K562 treated with DMSO at 1 percent for 12 hours (cell line): ENCODE results near the gene MORN5. TPM values are rescaled to one million over a fixed set of nuclear protein-coding genes. Genes with fewer than 3 reads are reported as not detected.

Experiments used
- total RNA-seq: library from RNA; unstranded; fragments of 300-600 nt; gene quantifications from 2 replicates; pipeline ENCODE4 v1.2.3, GENCODE V29; 2022; ENCODE audit not compliant: insufficient read depth

MORN5 gene
- total RNA-seq, result not detected in 2 replicates

DNA sequence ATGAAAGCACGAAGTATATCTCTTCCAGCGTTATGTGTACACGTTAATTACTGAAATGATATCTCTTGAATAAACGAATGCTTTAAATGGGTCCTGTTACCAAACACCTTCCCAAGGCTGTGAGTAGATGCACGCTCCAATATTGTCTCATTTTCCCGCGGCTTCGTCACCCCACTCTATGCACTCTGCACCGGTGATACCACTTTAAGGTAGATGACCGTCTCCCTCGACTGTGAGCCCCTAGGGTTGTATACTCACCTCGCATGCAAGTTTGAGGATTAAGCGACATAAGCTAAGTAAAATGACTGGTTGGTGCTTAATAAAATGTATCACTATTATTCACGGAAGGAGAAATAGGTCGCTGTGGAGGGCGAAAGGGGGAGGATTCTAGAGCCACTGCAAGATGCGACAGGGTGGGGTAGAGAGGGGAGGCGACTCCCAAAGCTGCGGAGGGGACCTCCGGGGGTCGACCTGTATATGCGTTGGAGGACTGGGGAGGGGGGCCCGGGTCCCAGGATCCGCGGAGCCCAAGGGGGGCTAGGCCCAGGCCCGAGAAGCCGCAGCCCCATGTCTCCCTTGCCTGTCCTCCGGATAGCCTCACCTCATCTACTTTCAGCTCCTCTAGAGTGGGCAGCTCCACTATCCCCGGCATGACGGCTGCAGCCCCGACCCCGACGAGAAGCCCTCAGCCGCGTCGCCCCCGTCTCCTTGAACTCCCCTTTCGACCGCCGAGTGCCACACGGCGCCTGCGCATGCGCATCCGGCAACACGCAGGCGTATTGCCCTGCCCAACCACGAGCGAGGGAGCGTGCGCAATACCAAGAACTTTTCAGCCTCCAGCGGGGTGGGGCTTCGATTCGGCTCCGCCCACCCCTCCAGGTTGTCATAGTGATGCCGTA lies at the start of gene MORN5, which contains the start of gene NDUFA8:
TSS of gene MORN5 (plus strand) at position 883 of the 899 bp plus-strand sequence. CDS start 65 bp downstream, outside the sequence.
TSS of gene NDUFA8 (minus strand) at position 754 of the 899 bp plus-strand sequence. CDS start at position 652, 102 bp downstream.

DNA sequence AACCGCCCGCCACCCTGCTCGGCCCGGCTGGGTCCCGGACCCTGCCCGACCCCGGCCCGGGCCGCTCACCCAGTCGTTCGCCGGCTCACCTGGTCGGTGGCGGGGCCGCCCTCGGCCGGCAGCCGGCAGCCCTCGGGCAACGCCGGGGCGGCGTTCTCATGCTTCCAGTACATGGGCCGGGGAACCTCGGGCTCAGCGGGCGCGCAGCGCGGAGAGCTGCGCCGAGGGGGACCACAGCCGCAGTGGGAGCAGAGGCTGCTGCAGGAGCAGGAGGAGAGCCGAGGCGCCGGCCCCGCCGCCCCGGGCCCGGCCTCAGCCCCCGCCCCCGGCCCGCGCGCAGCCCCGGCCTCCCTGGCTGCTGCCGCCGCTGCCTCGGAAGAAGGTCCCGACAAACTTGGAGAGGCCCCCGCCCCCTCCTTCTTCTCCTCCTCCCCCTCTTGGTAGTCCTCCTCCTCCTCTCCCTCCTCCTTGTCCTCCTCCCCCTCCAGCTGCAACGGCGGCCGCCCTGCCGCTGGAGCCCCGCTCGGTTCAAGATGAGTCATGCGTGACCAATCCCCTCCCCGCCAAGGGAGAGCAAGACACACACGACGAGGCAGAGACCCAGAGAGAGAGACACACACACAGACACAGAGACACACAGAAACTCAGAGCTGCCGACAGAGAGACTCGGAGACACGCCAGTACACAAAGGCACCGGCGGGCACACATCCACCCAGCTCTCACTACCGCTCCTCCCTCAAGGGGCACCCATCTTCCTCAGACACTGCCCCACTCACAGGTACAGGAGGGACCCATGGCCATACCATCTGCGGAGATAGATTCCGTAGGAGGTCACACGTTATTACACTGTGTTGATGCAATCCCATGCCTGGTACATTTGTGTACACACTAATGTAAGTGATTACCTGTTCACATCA lies 69.1 kb downstream of the MORN5 start, which contains the start of gene LHX6:
TSS of gene LHX6 (minus strand) at position 390 of the 917 bp plus-strand sequence. CDS start at position 173, 217 bp downstream.

Other genes with a start within 250 kb of the MORN5 start
- 1.7 and 7.0 TPM in 2 replicates for gene TTLL11, start 66.6 kb upstream of the MORN5 start, total RNA-seq
- 197 and 254 TPM in 2 replicates for gene NDUFA8, start 129 bp upstream of the MORN5 start, total RNA-seq
- 3.3 and 3.6 TPM in 2 replicates for gene LHX6, start 69.0 kb downstream of the MORN5 start, total RNA-seq
- 6.5 and 17.8 TPM in 2 replicates for gene RBM18, start 104.9 kb downstream of the MORN5 start, total RNA-seq
- 13.7 and 28.9 TPM in 2 replicates for gene MRRF, start 105.0 kb downstream of the MORN5 start, total RNA-seq
- 9.5 and 18.7 TPM in 2 replicates for gene PTGS1, start 211.1 kb downstream of the MORN5 start, total RNA-seq